GM12878 (cell line): ENCODE measurements around the gene IFNGR2. TPM values are rescaled to one million over a fixed set of nuclear protein-coding genes. Genes with fewer than 3 reads are reported as not detected.

Experiments
- ATF3 ChIP-seq: IDR thresholded peaks from 2 replicates; pipeline ENCODE4 v1.6.1; 2011; ENCODE audit warnings: low read depth, mild to moderate bottlenecking, low read length, moderate library complexity, borderline replicate concordance; ENCODE audit errors: extremely low read depth
- JUND ChIP-seq: IDR thresholded peaks from 2 replicates; pipeline ENCODE4 v1.6.1; 2012; ENCODE audit warnings: low read depth, mild to moderate bottlenecking, low read length, improper control_type of control experiment, moderate library complexity
- MEF2A ChIP-seq: IDR thresholded peaks from 2 replicates; pipeline ENCODE4 v1.6.1; 2011; ENCODE audit warnings: low read depth, mild to moderate bottlenecking, low read length, moderate library complexity; ENCODE audit not compliant: insufficient read depth
- MTA2 ChIP-seq: fragments of 450-650 bp; IDR thresholded peaks from 2 replicates; pipeline ENCODE4 v1.6.1; 2016; ENCODE audit warnings: low read depth, mild to moderate bottlenecking, moderate library complexity
- NR2F1 ChIP-seq: fragments of 450-650 bp; conservative IDR thresholded peaks from 2 replicates; pipeline ENCODE4 v1.6.1; 2017; ENCODE audit warnings: mild to moderate bottlenecking
- NRF1 ChIP-seq: conservative IDR thresholded peaks from 2 replicates; pipeline ENCODE4 v1.6.1; 2011; ENCODE audit warnings: mild to moderate bottlenecking, low read depth, low read length, improper control_type of control experiment
- PKNOX1 ChIP-seq: fragments of 450-650 bp; IDR thresholded peaks from 2 replicates; pipeline ENCODE4 v1.6.1; 2016; ENCODE audit warnings: mild to moderate bottlenecking
- POLR2A ChIP-seq: IDR thresholded peaks from 2 replicates; pipeline ENCODE4 v1.6.1; 2011; ENCODE audit warnings: low read depth, mild to moderate bottlenecking, low read length
- RB1 ChIP-seq: fragments of 450-650 bp; formaldehyde crosslinking; IDR thresholded peaks from 2 replicates; pipeline ENCODE4 v1.6.1; 2017; ENCODE audit warnings: mild to moderate bottlenecking, borderline replicate concordance
- SIN3A ChIP-seq: IDR thresholded peaks from 2 replicates; pipeline ENCODE4 v1.6.1; 2012; ENCODE audit warnings: low read depth, low read length, improper control_type of control experiment
- YBX1 ChIP-seq: fragments of 450-650 bp; IDR thresholded peaks from 2 replicates; pipeline ENCODE4 v1.6.1; 2016; ENCODE audit warnings: antibody characterized with exemption
- YY1 ChIP-seq: IDR thresholded peaks from 2 replicates; pipeline ENCODE4 v1.6.1; 2011; ENCODE audit warnings: low read depth, mild to moderate bottlenecking, low read length
- ZBTB11 ChIP-seq: fragments of 450-650 bp; formaldehyde crosslinking; IDR thresholded peaks from 2 replicates; pipeline ENCODE4 v1.5.0; 2022; ENCODE audit warnings: mild to moderate bottlenecking, missing genetic modification characterization
- ZZZ3 ChIP-seq: IDR thresholded peaks from 2 replicates; pipeline ENCODE4 v1.6.1; 2011; ENCODE audit warnings: low read depth; ENCODE audit not compliant: control insufficient read depth, insufficient read length
- polyA plus RNA-seq, 11 experiments: library from polyadenylated mRNA; depleted of rRNA in 4 of 11; unstranded in 6 of 11; stranded (reverse) in 5 of 11; fragments of >200 nt; fragmentation: Nextera tagmentation in 4 of 11; fragmentation: Illumina TruSeq in 1 of 11; extraction: Ambion mirVana in 4 of 11; extraction: Trizol in 1 of 11; gene quantifications; 1 replicate in 1 of 11; 2 replicates in 10 of 11; pipeline versions ENCODE4 v1.2.1 to v1.2.3, GENCODE V29; 2011 to 2016; ENCODE audit warnings: inconsistent platforms in 2 of 11, missing spikeins in 2 of 11, low read depth in 1 of 11
- total RNA-seq, 4 experiments: library from RNA; depleted of rRNA in 3 of 4; stranded (reverse); fragments of >200 nt in 3 of 4; fragmentation: Illumina TruSeq in 1 of 4; extraction: Trizol in 1 of 4; gene quantifications; 2 replicates each; pipeline versions ENCODE4 v1.2.1 to v1.2.3, GENCODE V29; 2013 to 2021
- TF ChIP-seq, protein P1 (sequence below): IDR thresholded peaks from 2 replicates; pipeline ENCODE4 v1.6.1; 2012; ENCODE audit warnings: mild to moderate bottlenecking, low read depth, low read length
- TF ChIP-seq, protein P2 (sequence below): fragments of 450-650 bp; IDR thresholded peaks from 2 replicates; pipeline ENCODE4 v1.6.1; 2017; ENCODE audit warnings: mild to moderate bottlenecking, moderate library complexity

Gene IFNGR2
- total and polyA plus RNA-seq, 10 of the 15 experiments (the other 5 are each of a cell fraction or from before 2014, with no cell fraction given), result 23.6 to 98.8 (median 77.0) TPM

- no peak for TF ChIP-seq ZZZ3
- TF ChIP-seq POLR2A, result no peak; the same call in 1 of the 2 replicates
- no peak for TF ChIP-seq SIN3A
- peak; percentile 97; the same call in 1 of the 2 replicates for TF ChIP-seq RB1
- no peak for TF ChIP-seq MEF2A
- 0 out of 2 replicates have a peak, but pooled peaks have one; percentile 45 for TF ChIP-seq ZBTB11 (CRISPR knock-in tag)
- TF ChIP-seq YY1, result peak; percentile 70
- TF ChIP-seq, protein P1, sequence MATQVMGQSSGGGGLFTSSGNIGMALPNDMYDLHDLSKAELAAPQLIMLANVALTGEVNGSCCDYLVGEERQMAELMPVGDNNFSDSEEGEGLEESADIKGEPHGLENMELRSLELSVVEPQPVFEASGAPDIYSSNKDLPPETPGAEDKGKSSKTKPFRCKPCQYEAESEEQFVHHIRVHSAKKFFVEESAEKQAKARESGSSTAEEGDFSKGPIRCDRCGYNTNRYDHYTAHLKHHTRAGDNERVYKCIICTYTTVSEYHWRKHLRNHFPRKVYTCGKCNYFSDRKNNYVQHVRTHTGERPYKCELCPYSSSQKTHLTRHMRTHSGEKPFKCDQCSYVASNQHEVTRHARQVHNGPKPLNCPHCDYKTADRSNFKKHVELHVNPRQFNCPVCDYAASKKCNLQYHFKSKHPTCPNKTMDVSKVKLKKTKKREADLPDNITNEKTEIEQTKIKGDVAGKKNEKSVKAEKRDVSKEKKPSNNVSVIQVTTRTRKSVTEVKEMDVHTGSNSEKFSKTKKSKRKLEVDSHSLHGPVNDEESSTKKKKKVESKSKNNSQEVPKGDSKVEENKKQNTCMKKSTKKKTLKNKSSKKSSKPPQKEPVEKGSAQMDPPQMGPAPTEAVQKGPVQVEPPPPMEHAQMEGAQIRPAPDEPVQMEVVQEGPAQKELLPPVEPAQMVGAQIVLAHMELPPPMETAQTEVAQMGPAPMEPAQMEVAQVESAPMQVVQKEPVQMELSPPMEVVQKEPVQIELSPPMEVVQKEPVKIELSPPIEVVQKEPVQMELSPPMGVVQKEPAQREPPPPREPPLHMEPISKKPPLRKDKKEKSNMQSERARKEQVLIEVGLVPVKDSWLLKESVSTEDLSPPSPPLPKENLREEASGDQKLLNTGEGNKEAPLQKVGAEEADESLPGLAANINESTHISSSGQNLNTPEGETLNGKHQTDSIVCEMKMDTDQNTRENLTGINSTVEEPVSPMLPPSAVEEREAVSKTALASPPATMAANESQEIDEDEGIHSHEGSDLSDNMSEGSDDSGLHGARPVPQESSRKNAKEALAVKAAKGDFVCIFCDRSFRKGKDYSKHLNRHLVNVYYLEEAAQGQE, result no peak
- peak; percentile 96 for TF ChIP-seq YBX1
- TF ChIP-seq JUND, result no peak
- peak; percentile 51; the same call in 1 of the 2 replicates for TF ChIP-seq NR2F1
- TF ChIP-seq ATF3, result no peak
- TF ChIP-seq PKNOX1, result peak; percentile 77
- no peak for TF ChIP-seq NRF1
- TF ChIP-seq, protein P2, sequence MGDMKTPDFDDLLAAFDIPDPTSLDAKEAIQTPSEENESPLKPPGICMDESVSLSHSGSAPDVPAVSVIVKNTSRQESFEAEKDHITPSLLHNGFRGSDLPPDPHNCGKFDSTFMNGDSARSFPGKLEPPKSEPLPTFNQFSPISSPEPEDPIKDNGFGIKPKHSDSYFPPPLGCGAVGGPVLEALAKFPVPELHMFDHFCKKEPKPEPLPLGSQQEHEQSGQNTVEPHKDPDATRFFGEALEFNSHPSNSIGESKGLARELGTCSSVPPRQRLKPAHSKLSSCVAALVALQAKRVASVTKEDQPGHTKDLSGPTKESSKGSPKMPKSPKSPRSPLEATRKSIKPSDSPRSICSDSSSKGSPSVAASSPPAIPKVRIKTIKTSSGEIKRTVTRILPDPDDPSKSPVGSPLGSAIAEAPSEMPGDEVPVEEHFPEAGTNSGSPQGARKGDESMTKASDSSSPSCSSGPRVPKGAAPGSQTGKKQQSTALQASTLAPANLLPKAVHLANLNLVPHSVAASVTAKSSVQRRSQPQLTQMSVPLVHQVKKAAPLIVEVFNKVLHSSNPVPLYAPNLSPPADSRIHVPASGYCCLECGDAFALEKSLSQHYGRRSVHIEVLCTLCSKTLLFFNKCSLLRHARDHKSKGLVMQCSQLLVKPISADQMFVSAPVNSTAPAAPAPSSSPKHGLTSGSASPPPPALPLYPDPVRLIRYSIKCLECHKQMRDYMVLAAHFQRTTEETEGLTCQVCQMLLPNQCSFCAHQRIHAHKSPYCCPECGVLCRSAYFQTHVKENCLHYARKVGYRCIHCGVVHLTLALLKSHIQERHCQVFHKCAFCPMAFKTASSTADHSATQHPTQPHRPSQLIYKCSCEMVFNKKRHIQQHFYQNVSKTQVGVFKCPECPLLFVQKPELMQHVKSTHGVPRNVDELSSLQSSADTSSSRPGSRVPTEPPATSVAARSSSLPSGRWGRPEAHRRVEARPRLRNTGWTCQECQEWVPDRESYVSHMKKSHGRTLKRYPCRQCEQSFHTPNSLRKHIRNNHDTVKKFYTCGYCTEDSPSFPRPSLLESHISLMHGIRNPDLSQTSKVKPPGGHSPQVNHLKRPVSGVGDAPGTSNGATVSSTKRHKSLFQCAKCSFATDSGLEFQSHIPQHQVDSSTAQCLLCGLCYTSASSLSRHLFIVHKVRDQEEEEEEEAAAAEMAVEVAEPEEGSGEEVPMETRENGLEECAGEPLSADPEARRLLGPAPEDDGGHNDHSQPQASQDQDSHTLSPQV, result peak; percentile 99
- TF ChIP-seq MTA2, result peak; percentile 50; the same call in 1 of the 2 replicates
These were observed 38.6 kb downstream of the IFNGR2 start (continued) for GRCh38 chr21:33441489-33442477.
